ENCODE results near the gene CMTM7.
"Not testable (repeated sequence)": the region's sequence is repeated elsewhere in the genome, so short reads cannot be mapped to it uniquely, and the experiment has no call there.

CMTM7 gene

DNA sequence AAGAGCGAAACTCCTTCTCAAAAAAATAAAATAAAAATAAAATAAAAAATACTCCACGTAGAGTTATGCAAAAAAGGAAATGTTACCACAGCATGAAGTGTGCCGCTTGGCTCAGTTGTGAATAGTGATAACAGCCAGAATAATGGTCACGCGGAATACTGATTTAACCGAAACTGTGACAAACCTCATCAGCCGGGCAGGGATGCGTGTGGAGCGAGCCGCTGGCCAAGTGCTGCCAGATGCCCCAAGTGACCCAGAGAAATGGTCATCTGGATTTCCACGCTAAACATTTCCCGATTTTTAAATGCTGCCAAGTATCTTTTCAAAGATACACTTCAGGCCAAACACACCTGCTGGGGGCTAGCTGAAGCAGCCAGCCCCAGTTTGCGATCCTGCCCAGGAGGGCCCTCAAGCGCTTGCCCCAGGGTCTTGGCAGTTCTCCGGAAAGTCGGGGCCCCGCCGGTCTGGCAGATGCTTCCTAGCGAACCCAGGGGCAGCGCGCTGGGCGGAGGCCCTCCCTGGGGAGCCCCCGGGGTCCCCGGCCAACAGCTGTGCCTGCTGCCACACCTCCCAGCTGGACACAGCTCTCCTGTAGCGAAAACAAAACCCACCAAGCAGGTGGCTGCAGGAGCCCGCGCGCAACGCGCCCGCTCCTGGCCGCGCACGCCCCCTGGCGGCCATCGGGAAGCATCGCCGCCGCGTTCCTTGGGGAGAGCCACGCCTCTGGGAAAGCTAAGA is 75.8 kb downstream of the CMTM7 start:
- TF ChIP-seq, protein P1, sequence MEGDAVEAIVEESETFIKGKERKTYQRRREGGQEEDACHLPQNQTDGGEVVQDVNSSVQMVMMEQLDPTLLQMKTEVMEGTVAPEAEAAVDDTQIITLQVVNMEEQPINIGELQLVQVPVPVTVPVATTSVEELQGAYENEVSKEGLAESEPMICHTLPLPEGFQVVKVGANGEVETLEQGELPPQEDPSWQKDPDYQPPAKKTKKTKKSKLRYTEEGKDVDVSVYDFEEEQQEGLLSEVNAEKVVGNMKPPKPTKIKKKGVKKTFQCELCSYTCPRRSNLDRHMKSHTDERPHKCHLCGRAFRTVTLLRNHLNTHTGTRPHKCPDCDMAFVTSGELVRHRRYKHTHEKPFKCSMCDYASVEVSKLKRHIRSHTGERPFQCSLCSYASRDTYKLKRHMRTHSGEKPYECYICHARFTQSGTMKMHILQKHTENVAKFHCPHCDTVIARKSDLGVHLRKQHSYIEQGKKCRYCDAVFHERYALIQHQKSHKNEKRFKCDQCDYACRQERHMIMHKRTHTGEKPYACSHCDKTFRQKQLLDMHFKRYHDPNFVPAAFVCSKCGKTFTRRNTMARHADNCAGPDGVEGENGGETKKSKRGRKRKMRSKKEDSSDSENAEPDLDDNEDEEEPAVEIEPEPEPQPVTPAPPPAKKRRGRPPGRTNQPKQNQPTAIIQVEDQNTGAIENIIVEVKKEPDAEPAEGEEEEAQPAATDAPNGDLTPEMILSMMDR (IDR thresholded peaks at IDR 0.05; ENCODE audit: low read depth, low read length), result peak; percentile 83
- DNase-seq (ENCODE audit: extremely low read depth, low read depth), result no peak

- no peak for DNase-seq (ENCODE audit: extremely low read depth, low read depth)
- TF ChIP-seq, protein P1 (IDR thresholded peaks at IDR 0.05; ENCODE audit: low read depth, low read length), result no peak
Measured at GRCh38 chr3:32469151-32469874, 77.7 kb downstream of the CMTM7 start.

DNA sequence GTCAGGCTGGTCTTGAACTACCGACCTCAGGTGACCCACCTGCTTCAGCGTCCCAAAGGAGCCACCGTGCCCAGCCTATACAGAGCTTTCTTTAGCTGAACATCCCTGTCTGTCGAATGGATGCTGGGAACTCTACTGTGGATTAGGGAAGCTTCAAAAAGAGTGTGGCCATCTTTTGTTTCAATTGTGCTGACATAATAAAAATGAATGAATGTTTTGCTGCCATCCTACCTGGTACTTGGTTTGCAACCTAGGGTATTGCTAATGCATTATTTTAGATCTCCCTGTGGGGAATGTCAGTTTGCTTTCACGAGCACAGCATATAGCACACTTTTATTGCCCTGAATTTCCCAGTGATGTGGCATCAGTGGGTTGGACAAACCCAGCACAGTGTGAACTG is 78.7 kb downstream of the CMTM7 start:
- DNase-seq (ENCODE audit: extremely low read depth, low read depth), result no peak
- TF ChIP-seq, protein P1 (IDR thresholded peaks at IDR 0.05; ENCODE audit: low read depth, low read length), result no peak

DNA sequence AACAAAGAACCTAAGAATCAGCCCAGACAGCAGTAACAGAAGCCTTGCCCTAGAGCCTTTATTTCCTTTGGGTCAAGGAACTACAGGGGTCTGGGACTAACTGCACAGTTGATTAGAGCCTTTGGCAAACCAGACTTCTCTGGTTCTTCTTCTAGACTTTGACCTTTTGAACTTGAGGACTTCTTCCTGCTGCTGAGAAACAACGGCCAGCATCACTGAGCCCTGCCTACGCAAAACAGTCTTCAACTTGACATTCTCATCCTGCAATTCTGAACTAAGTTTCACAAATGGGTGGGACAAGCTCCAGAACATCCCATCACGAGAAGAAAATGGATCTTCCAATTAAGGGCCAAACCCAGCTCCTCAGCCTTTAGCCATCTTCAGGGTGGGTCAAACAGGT is 79.6 kb downstream of the CMTM7 start:
- TF ChIP-seq, protein P1 (IDR thresholded peaks at IDR 0.05; ENCODE audit: low read depth, low read length), result no peak
- no peak for DNase-seq (ENCODE audit: extremely low read depth, low read depth)

DNA sequence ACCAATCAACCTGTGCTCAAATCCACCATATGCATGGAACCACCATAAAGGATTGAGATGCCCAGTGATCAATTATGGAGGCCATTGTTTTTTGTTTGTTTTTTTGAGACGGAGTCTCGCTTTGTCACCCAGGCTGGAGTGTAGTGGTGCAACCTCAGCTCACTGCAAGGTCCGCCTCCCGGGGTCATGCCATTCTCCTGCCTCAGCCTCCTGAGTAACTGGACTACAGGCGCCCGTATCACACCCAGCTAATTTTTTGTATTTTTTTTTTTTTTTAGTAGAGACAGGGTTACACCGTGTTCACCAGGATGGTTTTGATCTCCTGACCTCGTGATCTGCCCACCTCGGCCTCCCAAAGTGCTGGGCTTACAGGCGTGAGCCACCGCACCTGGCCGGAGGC is 80.5 kb downstream of the CMTM7 start:
- not testable (repeated sequence) for DNase-seq (ENCODE audit: extremely low read depth, low read depth)

- DNase-seq (ENCODE audit: extremely low read depth, low read depth), result no peak
- TF ChIP-seq, protein P1 (IDR thresholded peaks at IDR 0.05; ENCODE audit: low read depth, low read length), result no peak
Measured at GRCh38 chr3:32474201-32474600, 82.5 kb downstream of the CMTM7 start.

DNA sequence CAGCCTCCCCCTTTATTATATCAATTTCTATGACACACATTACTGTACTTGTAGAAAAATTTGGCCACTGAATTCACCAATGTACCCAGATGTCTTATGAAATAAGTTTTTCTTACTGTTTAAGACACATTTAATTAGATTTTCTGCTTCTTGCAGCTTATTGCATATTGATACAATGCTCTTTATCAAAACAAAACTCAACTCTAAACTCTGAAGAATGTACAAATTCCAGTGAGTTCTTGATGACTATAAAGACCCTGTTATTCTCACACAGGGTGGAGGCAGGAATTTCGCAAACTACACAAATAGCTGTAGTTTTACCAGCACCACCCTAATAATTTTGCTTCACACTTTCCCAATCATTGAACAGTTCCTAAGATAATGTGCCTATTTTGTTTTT is 89.0 kb downstream of the CMTM7 start:
- DNase-seq (ENCODE audit: extremely low read depth, low read depth), result no peak
- TF ChIP-seq, protein P1 (IDR thresholded peaks at IDR 0.05; ENCODE audit: low read depth, low read length), result no peak

Data from AG09319 (cell line).